GM08714 (cell line): Measurements from ENCODE around the gene LPGAT1.
"Not testable (repeated sequence)": the region's sequence is repeated elsewhere in the genome, so short reads cannot be mapped to it uniquely, and the experiment has no call there.

ENCODE experiments used
- H3K4me3 ChIP-seq: fragments of 200-500 bp; sonication (Bioruptor generic); 2 replicates; pipeline ENCODE4 v1.5.1; 2014; ENCODE audit warnings: mild to moderate bottlenecking, low read length, inconsistent platforms
- ZNF274 ChIP-seq: IDR thresholded peaks from 2 replicates; pipeline ENCODE4 v1.6.1; 2012; ENCODE audit warnings: mild to moderate bottlenecking, low read depth, low read length

The LPGAT1 gene

GRCh38 chr1:211699059-211699458 lies 131.5 kb downstream of the LPGAT1 start:
- no peak overlapping the region for H3K4me3 ChIP-seq
- no peak for TF ChIP-seq ZNF274

GRCh38 chr1:211698161-211699026 lies 132.2 kb downstream of the LPGAT1 start:
- H3K4me3 ChIP-seq, result no peak overlapping the region
- TF ChIP-seq ZNF274, result no peak

- no peak for TF ChIP-seq ZNF274
- H3K4me3 ChIP-seq, result no peak overlapping the region
Measured at GRCh38 chr1:211697356-211697755, 133.2 kb downstream of the LPGAT1 start.

- H3K4me3 ChIP-seq, result no peak overlapping the region
- TF ChIP-seq ZNF274, result no peak
Measured at GRCh38 chr1:211695135-211695816, 135.3 kb downstream of the LPGAT1 start.

GRCh38 chr1:211693911-211694310 lies 136.7 kb downstream of the LPGAT1 start:
- H3K4me3 ChIP-seq, result not testable (repeated sequence)
